Measurements from ENCODE around the gene ATM.
"Not testable (repeated sequence)": the region's sequence is repeated elsewhere in the genome, so short reads cannot be mapped to it uniquely, and the experiment has no call there.

The ATM gene

GRCh38 chr11:108278954-108279353, 56.1 kb downstream of the ATM start:
- DNase-seq (ENCODE audit: low read depth): no peak
- no peak for TF ChIP-seq CTCF (conservative IDR thresholded peaks at IDR 0.05; ENCODE audit: low read depth, low read length)
- no peak overlapping the region for H3K4me3 ChIP-seq (ENCODE audit: low read length)

- no peak for TF ChIP-seq CTCF (conservative IDR thresholded peaks at IDR 0.05; ENCODE audit: low read depth, low read length)
- no peak for DNase-seq (ENCODE audit: low read depth)
- no peak overlapping the region for H3K4me3 ChIP-seq (ENCODE audit: low read length)
These were observed 63.5 kb downstream of the ATM start for GRCh38 chr11:108286370-108286769.

GRCh38 chr11:108286956-108287355, 64.1 kb downstream of the ATM start:
- DNase-seq (ENCODE audit: low read depth): no peak

GRCh38 chr11:108289066-108289465, 66.2 kb downstream of the ATM start:
- not testable (repeated sequence) for H3K4me3 ChIP-seq (ENCODE audit: low read length); DNase-seq (ENCODE audit: low read depth)

More at GRCh38 chr11:108286956-108287355, 64.1 kb downstream of the ATM start:
- TF ChIP-seq CTCF (conservative IDR thresholded peaks at IDR 0.05; ENCODE audit: low read depth, low read length): no peak
- no peak overlapping the region for H3K4me3 ChIP-seq (ENCODE audit: low read length)

- no peak for TF ChIP-seq CTCF (conservative IDR thresholded peaks at IDR 0.05; ENCODE audit: low read depth, low read length)
- H3K4me3 ChIP-seq (ENCODE audit: low read length): no peak overlapping the region
- DNase-seq (ENCODE audit: low read depth): no peak
These were observed 66.8 kb downstream of the ATM start for GRCh38 chr11:108289699-108290098.

- H3K4me3 ChIP-seq (ENCODE audit: low read length): no peak overlapping the region
- no peak for TF ChIP-seq CTCF (conservative IDR thresholded peaks at IDR 0.05; ENCODE audit: low read depth, low read length)
- no peak for DNase-seq (ENCODE audit: low read depth)
These were observed 70.4 kb downstream of the ATM start for GRCh38 chr11:108293229-108293628.

GRCh38 chr11:108302121-108302785, 79.4 kb downstream of the ATM start:
- TF ChIP-seq CTCF (conservative IDR thresholded peaks at IDR 0.05; ENCODE audit: low read depth, low read length): no peak
- no peak for DNase-seq (ENCODE audit: low read depth)
- no peak overlapping the region for H3K4me3 ChIP-seq (ENCODE audit: low read length)
